Activated T-helper 1 cell treated with anti-CD3 and anti-CD28 coated beads, Interleukin-12 subunit alpha, Interleukin-12 subunit beta, Interleukin-2, Interleukin-4 antibody, amounts not matched to agents 30 ng/mL and 10 ng/mL and 1 ng/mL, durations not matched to agents 14 hours and 24 hours and 36 hours (primary cell): ENCODE measurements around the gene RNLS. TPM values are rescaled to one million over a fixed set of nuclear protein-coding genes. Genes with fewer than 3 reads are reported as not detected.
"Not testable (repeated sequence)": the region's sequence is repeated elsewhere in the genome, so short reads cannot be mapped to it uniquely, and the experiment has no call there.

ENCODE experiments used
- DNase-seq: peaks from one replicate; pipeline ENCODE4 v3.0.0; 2021; ENCODE audit warnings: low spot score
- H3K27ac Mint-ChIP-seq: one replicate; pipeline ENCODE4 v1.8.0; 2021; ENCODE audit warnings: mild to moderate bottlenecking, mixed read lengths
- H3K27me3 Mint-ChIP-seq: one replicate; pipeline ENCODE4 v1.8.0; 2022; ENCODE audit warnings: mild to moderate bottlenecking, moderate library complexity, mixed read lengths; ENCODE audit not compliant: insufficient read depth
- H3K36me3 Mint-ChIP-seq: one replicate; pipeline ENCODE4 v1.8.0; 2021; ENCODE audit warnings: low read depth, mixed read lengths
- H3K4me1 Mint-ChIP-seq: one replicate; pipeline ENCODE4 v1.8.0; 2021; ENCODE audit warnings: low read depth, mixed read lengths
- H3K4me3 Mint-ChIP-seq: one replicate; pipeline ENCODE4 v1.8.0; 2021; ENCODE audit warnings: mild to moderate bottlenecking, moderate library complexity, mixed read lengths
- H3K9me3 Mint-ChIP-seq: one replicate; pipeline ENCODE4 v1.8.0; 2021; ENCODE audit warnings: mixed read lengths
- intact Hi-C: fragments of 100-400 bp; cut with micrococcal nuclease; formaldehyde crosslinking; loops from one replicate; pipeline ENCODE4 v1.15.1; 2024
- total RNA-seq: library from RNA; stranded (reverse); gene quantifications from 2 replicates; pipeline ENCODE4 v1.2.3, GENCODE V29; 2022

Gene RNLS
- total RNA-seq, 1 donor from 2014 or later: 2.0 TPM

GRCh38 chr10:88289342-88289741, 293.8 kb downstream of the RNLS start:
- intact Hi-C loops: loop anchor here (1.0 kb wide), 1 partner anchor 18 kb away; no protein-coding TSS in a partner anchor
- Mint-ChIP-seq H3K4me3 (no peak overlapping the region), H3K4me1 (peaks cover 41% of the 10 kb centered on the region), H3K27me3 (no peaks in the 10 kb centered on the region), H3K9me3 (no peaks in the 10 kb centered on the region), H3K27ac (no peak overlapping the region), H3K36me3 (peaks cover 3% of the 10 kb centered on the region)
- no peak for DNase-seq

DNA sequence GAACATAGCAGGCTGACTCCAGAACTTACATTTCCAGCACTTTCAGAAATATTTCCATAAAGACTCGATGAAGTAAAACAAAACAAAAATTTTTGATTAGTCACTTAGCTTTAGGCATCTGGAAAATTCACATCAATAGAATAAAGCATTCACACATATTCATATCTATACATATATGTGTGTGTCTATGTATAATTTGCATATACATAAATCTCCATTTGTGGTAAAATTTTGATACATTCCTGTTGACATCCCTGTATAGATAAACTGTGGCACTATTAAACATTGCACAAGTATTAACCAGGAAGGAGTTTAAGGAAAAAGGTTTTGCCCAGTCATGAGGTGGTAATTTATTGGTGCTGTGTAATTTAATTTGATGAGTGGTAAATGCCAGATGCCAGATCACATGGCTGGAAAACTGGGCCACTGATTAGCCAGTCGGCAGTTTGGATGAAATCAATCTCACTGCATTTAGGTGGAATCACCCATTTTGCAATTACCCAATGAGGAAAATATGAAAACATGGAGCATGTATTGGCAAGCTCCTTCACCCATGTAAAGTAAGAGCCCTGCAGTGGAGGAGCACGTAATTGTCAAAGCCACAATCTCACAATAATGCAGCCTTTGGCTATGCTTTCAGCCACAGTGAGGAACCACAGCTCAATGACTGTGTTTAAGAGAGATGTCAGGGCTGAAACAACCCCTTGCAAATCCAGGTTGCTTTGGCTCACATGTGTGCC, 294.6 kb downstream of the RNLS start:
- Mint-ChIP-seq H3K27ac (no peak overlapping the region), H3K4me1 (peaks cover 33% of the 10 kb centered on the region), H3K27me3 (peaks cover 2% of the 10 kb centered on the region), H3K9me3 (no peaks in the 10 kb centered on the region), H3K36me3 (peaks cover 4% of the 10 kb centered on the region), H3K4me3 (no peak overlapping the region)
- intact Hi-C loops: loop anchor here (1.0 kb wide), 1 partner anchor 17 kb away; no protein-coding TSS in a partner anchor
- DNase-seq: no peak

- Mint-ChIP-seq H3K27me3 (peaks cover 2% of the 10 kb centered on the region), H3K9me3 (no peaks in the 10 kb centered on the region), H3K4me1 (peaks cover 31% of the 10 kb centered on the region), H3K4me3 (no peak overlapping the region), H3K27ac (no peak overlapping the region), H3K36me3 (peaks cover 8% of the 10 kb centered on the region)
- intact Hi-C loops: no loop called here
- no peak for DNase-seq
Measured at GRCh38 chr10:88286030-88286429, 297.1 kb downstream of the RNLS start.

DNA sequence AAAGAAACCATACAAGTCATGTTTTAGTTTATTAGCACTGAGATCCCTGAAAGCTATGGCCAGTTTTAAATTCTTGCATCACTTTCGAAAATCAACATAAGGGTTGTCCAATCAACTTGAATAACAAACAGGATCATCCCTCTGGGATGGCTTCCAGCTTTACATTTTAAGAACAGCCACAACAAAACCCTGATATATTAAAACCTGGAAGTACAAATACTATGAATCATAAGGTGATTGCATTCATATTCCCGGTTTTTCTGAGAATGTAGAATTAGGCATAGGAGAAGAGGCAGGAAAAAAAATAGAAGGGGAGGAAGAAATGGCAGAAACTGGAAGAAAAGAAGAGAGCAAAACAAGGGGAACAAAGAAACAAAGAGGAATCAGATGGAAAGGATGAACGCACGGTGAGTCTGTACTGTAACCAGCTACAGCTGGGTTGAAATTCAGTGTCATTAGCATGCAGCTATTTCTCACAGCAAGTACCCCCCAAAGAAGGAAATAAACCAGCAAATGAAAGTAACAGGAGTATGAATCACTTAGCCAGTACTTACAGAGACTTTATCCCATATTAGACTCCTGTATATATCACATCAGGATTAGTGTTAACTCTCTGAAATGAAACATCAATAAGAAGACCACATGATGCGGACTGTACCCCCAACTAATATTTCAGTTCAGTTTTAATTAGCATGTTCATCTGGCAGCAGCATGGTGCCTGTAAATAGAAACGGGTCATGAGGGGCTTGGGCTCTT, 301.3 kb downstream of the RNLS start:
- Mint-ChIP-seq H3K4me1 (peaks cover 32% of the 10 kb centered on the region), H3K27ac (no peak overlapping the region), H3K36me3 (peaks cover 11% of the 10 kb centered on the region), H3K9me3 (peaks cover 4% of the 10 kb centered on the region), H3K4me3 (no peak overlapping the region), H3K27me3 (peaks cover 4% of the 10 kb centered on the region)
- no peak for DNase-seq
- intact Hi-C loops: no loop called here

DNA sequence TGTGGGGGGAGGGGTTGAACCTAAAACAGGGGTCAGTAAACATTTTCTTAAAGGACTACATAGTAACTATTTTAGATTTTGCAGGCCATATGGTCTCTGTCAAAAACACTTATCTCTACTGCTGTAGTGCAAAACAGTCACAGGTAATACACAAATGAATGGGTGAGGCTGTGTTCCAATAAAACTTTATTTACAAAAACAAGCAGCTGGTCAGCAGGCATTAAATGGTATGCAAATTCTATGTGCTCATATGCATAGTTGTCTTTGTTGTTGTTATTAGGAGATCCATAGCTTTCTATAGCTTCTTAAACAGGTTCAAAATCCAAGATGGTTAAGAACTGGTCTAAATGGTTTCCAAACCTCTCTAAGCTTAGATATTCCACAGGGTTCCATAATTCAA, 302.6 kb downstream of the RNLS start:
- intact Hi-C loops: no loop called here
- no peak overlapping the region for H3K27ac Mint-ChIP-seq
- H3K36me3 Mint-ChIP-seq: peaks cover 9% of the 10 kb centered on the region

DNA sequence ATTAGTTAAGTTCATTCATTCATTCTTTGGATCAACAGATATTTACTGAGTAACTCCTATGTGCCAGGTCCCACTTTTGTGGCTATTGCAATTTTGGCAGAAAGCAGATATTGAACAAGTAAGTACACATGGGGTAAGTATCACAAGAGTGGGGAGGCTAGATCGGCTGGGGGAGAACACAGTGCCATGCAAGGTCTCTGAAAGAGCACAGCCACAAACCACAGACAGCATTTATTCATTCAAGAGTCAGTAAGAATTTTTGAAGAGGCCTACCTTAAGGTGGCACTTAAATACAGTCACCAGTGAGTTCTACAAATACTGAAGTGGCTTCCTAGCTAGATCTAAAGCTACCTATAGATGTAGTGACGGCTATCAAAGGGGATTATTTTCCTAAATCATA, 304.2 kb downstream of the RNLS start:
- Mint-ChIP-seq H3K27ac (no peak overlapping the region), H3K9me3 (peaks cover 6% of the 10 kb centered on the region), H3K4me1 (peaks cover 37% of the 10 kb centered on the region), H3K36me3 (peaks cover 9% of the 10 kb centered on the region), H3K4me3 (no peak overlapping the region), H3K27me3 (peaks cover 2% of the 10 kb centered on the region)
- no peak for DNase-seq
- intact Hi-C loops: loop anchor here (10.0 kb wide), 4 partner anchors 516 to 1184 kb away; partner anchors contain the start of genes FAS, GLUD1 and SHLD2

More for the DNA sequence above, 302.6 kb downstream of the RNLS start:
- peaks cover 6% of the 10 kb centered on the region for H3K9me3 Mint-ChIP-seq
- peaks cover 4% of the 10 kb centered on the region for H3K27me3 Mint-ChIP-seq
- H3K4me1 Mint-ChIP-seq: peaks cover 32% of the 10 kb centered on the region
- no peak overlapping the region for H3K4me3 Mint-ChIP-seq
- no peak for DNase-seq

GRCh38 chr10:88276945-88277344, 306.2 kb downstream of the RNLS start:
- not testable (repeated sequence) for H3K27me3 Mint-ChIP-seq

GRCh38 chr10:88274286-88274685, 308.8 kb downstream of the RNLS start:
- no peak overlapping the region for H3K4me3 Mint-ChIP-seq
- peaks cover 4% of the 10 kb centered on the region for H3K36me3 Mint-ChIP-seq
- H3K4me1 Mint-ChIP-seq: peaks cover 55% of the 10 kb centered on the region
- H3K27me3 Mint-ChIP-seq: peaks cover 2% of the 10 kb centered on the region
- intact Hi-C loops: loop anchor here (5.0 to 10.0 kb wide), 7 partner anchors 512 to 1179 kb away; partner anchors contain the start of genes FAS, GLUD1 and SHLD2
- no peak overlapping the region for H3K27ac Mint-ChIP-seq
- H3K9me3 Mint-ChIP-seq: peaks cover 6% of the 10 kb centered on the region
- no peak for DNase-seq

More at GRCh38 chr10:88276945-88277344, 306.2 kb downstream of the RNLS start:
- H3K36me3 Mint-ChIP-seq, H3K4me3 Mint-ChIP-seq, DNase-seq, H3K27ac Mint-ChIP-seq, H3K9me3 Mint-ChIP-seq: not testable (repeated sequence)
- intact Hi-C loops: loop anchor here (10.0 kb wide), 4 partner anchors 518 to 1182 kb away; partner anchors contain the start of genes FAS, GLUD1 and SHLD2
- peaks cover 52% of the 10 kb centered on the region for H3K4me1 Mint-ChIP-seq

DNA sequence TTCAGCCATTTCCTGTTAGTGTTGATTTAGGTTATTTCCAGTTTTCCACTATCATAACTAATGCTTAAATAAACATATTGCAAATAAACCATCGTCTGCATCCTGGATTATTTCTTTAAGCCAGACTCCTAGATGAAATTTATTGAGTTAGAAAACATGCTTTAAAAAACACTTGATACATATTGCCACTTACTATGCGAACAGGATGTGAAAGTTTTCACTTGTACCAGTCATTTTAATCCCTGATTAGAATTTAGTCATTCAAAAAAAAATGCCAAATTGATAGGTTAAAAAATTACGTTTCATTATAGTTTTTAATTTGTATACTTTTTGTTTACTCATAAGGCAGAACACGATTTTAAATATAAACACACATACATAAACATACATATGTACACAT, 309.6 kb downstream of the RNLS start:
- intact Hi-C loops: loop anchor here (2.0 to 10.0 kb wide), 8 partner anchors 343 to 1179 kb away; partner anchors contain the start of genes FAS, GLUD1 and SHLD2
- no peak overlapping the region for H3K4me3 Mint-ChIP-seq
- peaks cover 2% of the 10 kb centered on the region for H3K27me3 Mint-ChIP-seq
- H3K27ac Mint-ChIP-seq: no peak overlapping the region
- DNase-seq: no peak
- H3K36me3 Mint-ChIP-seq: peaks cover 4% of the 10 kb centered on the region
- peaks cover 6% of the 10 kb centered on the region for H3K9me3 Mint-ChIP-seq
- H3K4me1 Mint-ChIP-seq: peaks cover 49% of the 10 kb centered on the region

DNA sequence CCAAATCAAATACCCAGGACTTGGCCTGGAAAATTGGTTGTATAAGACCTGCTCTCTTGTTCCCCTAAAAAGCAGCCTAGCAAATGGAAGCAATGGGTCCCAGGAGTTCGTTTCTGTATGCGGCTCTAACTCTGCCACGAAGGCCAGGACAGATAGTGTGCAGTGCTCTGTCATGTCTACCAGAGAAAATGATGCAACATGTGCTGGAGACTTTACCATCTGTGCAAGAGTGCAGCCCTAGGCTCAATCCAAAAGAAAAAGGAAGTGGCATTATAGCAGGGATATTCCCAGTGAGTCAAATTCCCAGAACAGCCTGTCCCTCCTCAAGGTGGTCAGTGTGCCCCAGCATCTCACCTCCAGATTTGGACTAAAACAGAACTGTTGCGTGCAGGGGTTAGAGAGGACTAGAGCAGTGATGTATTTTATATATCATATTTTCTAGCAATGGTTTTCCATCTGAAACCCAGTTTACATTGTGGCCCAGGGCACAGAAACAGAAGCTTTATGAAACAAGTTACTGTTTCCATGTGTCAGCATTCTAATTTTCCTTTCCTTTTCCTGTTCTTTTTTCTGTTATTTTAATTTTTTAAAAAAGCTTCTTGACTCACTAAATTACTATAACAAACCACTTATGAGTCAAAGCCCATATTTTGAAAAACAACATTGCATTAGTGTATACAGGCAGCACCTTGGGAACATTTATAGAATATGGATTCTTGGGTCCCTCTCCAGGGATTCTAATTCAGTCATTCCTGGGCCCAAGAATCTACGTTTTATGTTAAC, 311.2 kb downstream of the RNLS start:
- Mint-ChIP-seq H3K27me3 (peaks cover 4% of the 10 kb centered on the region), H3K4me1 (peaks cover 52% of the 10 kb centered on the region), H3K27ac (peak overlapping the region; percentile 86), H3K9me3 (peaks cover 4% of the 10 kb centered on the region), H3K36me3 (peaks cover 3% of the 10 kb centered on the region), H3K4me3 (peak overlapping the region; percentile 36)
- intact Hi-C loops: loop anchor here (1.0 to 10.0 kb wide), 22 partner anchors 17 to 1177 kb away; partner anchors contain the start of genes FAS, GLUD1 and SHLD2
- DNase-seq: peak; percentile 4

GRCh38 chr10:88270871-88271713, 312.0 kb downstream of the RNLS start:
- peak; percentile 63 for DNase-seq
- no peaks in the 10 kb centered on the region for H3K9me3 Mint-ChIP-seq
- H3K36me3 Mint-ChIP-seq: no peaks in the 10 kb centered on the region
- intact Hi-C loops: loop anchor here (1.0 to 10.0 kb wide), 21 partner anchors 17 to 1176 kb away; partner anchors contain the start of genes FAS, GLUD1 and SHLD2
- H3K4me1 Mint-ChIP-seq: peaks cover 59% of the 10 kb centered on the region
- peaks cover 3% of the 10 kb centered on the region for H3K27me3 Mint-ChIP-seq
- peak overlapping the region; percentile 36 for H3K4me3 Mint-ChIP-seq
- peak overlapping the region; percentile 86 for H3K27ac Mint-ChIP-seq
